H1 (cell line): ENCODE data around the gene SLC25A21. TPM values are rescaled to one million over a fixed set of nuclear protein-coding genes. Genes with fewer than 3 reads are reported as not detected.

Experiments used
- EZH2 ChIP-seq: fragments of 200-600 bp; sonication (generic); IDR thresholded peaks from 2 replicates; pipeline ENCODE4 v1.7.1; 2012; ENCODE audit warnings: low read depth, mild to moderate bottlenecking, moderate library complexity, low read length, inconsistent platforms; ENCODE audit not compliant: severe bottlenecking
- FOSL1 ChIP-seq: IDR thresholded peaks from 2 replicates; pipeline ENCODE4 v1.6.1; 2011; ENCODE audit warnings: mild to moderate bottlenecking, low read depth, low read length, moderate library complexity; ENCODE audit not compliant: insufficient read depth
- KDM1A ChIP-seq: fragments of 200-600, 300-600 bp; sonication (generic); IDR thresholded peaks from 2 replicates; pipeline ENCODE4 v1.7.1; 2016; ENCODE audit warnings: mild to moderate bottlenecking, low read length, borderline replicate concordance
- RXRA ChIP-seq: IDR thresholded peaks from 2 replicates; pipeline ENCODE4 v1.6.1; 2011; ENCODE audit warnings: low read depth, mild to moderate bottlenecking, low read length, moderate library complexity; ENCODE audit not compliant: insufficient read depth
- SP1 ChIP-seq: IDR thresholded peaks from 2 replicates; pipeline ENCODE4 v1.6.1; 2011; ENCODE audit warnings: low read depth, low read length
- SP4 ChIP-seq: IDR thresholded peaks from 2 replicates; pipeline ENCODE4 v1.6.1; 2012; ENCODE audit warnings: low read length, inconsistent platforms
- TAF7 ChIP-seq: optimal IDR thresholded peaks from 2 replicates; pipeline ENCODE3; 2011; ENCODE audit warnings: low read depth, mild to moderate bottlenecking, inconsistent platforms, low read length, moderate library complexity, borderline replicate concordance
- polyA plus RNA-seq, 7 experiments: library from polyadenylated mRNA; depleted of rRNA in 3 of 7; stranded (reverse) in 5 of 7; unstranded in 2 of 7; fragments of >200 nt in 5 of 7; fragments of 200-250 nt in 2 of 7; gene quantifications; 1 replicate in 5 of 7; 2 replicates in 1 of 7; 4 replicates in 1 of 7; pipeline versions ENCODE4 v1.2.1 to v1.2.3, GENCODE V29; 2011 to 2013; ENCODE audit warnings: missing spikeins in 2 of 7, mixed read lengths in 2 of 7
- total RNA-seq: library from RNA; stranded (reverse); fragmentation: NEBNext Ultra II Directional; extraction: Animal tissue kit (Norgen Biotek cat#: 25700); gene quantifications from 2 replicates; pipeline ENCODE4 v1.2.1, GENCODE V29; 2021

SLC25A21 gene
- total and polyA plus RNA-seq, 2 of the 8 experiments (the other 6 are each of a cell fraction or from before 2014, with no cell fraction given) = 6.9 to 15.7 TPM

GRCh38 chr14:36870776-36871175, 301.6 kb downstream of the SLC25A21 start (continued):
- TF ChIP-seq RXRA (no peak), FOSL1 (no peak), SP1 (no peak), TAF7 (no peak), EZH2 (no peak), KDM1A (no peak), SP4 (no peak)
- TF ChIP-seq, all 59 proteins: peak for 0
